Psoas muscle (tissue), 8 donors: ENCODE results near the gene PCBP3. TPM values are rescaled to one million over a fixed set of nuclear protein-coding genes. Genes with fewer than 3 reads are reported as not detected.

ENCODE experiments used
- ATAC-seq, 4 donors: fragments of 200-7000 bp; cut with Tn5 transposase; one replicate each; pipeline ENCODE4 v1.9.1; 2020; ENCODE audit warnings: moderate library complexity in 3 of 4, mild to moderate bottlenecking in 2 of 4
- DNase-seq, 2 donors: peaks; one replicate each; pipeline ENCODE4 v3.0.0-alpha.2; 2020
- H3K27ac ChIP-seq: fragments of 200-600 bp; one replicate; pipeline ENCODE4 v1.8.0; 2022
- H3K27me3 ChIP-seq, 3 donors: fragments of 200-600 bp in 1 of 3; one replicate each; pipeline versions ENCODE4 v1.6.1 to v1.8.0; 2013 to 2022; ENCODE audit warnings: low read length in 2 of 3, mild to moderate bottlenecking in 2 of 3, moderate library complexity in 1 of 3; ENCODE audit not compliant: insufficient read depth in 3 of 3
- H3K36me3 ChIP-seq, 2 donors: fragments of 200-600 bp in 1 of 2; one replicate each; pipeline versions ENCODE4 v1.6.1 to v1.8.0; 2013 to 2022; ENCODE audit warnings: low read depth in 1 of 2, mild to moderate bottlenecking in 1 of 2, moderate library complexity in 1 of 2; ENCODE audit not compliant: insufficient read depth in 1 of 2
- H3K4me1 ChIP-seq: fragments of 200-600 bp; one replicate; pipeline ENCODE4 v1.8.0; 2022
- H3K4me3 ChIP-seq: fragments of 200-600 bp; one replicate; pipeline ENCODE4 v1.8.0; 2022; ENCODE audit warnings: mild to moderate bottlenecking
- H3K9me3 ChIP-seq: fragments of 200-600 bp; one replicate; pipeline ENCODE4 v1.8.0; 2022
- WGBS, 3 donors: extraction: QIAGEN DNeasy Blood & Tissue Kit; methylation state at CpG; one replicate each; pipeline versions ENCODE4 v1.1.6 to v1.1.7; 2013; 5-methylcytosine and 5-hydroxymethylcytosine counted together
- intact Hi-C, 2 donors: fragments of 100-400 bp; cut with DNase I; formaldehyde crosslinking; loops; one replicate each; pipeline versions ENCODE4 v1.11.0 to v1.14.2; 2022
- polyA plus RNA-seq, 3 donors: library from polyadenylated mRNA; stranded (reverse); fragments of 200-250 nt; gene quantifications; one replicate each; pipeline ENCODE4 v1.2.3, GENCODE V29; 2013
- total RNA-seq, 4 donors: library from RNA; stranded (reverse); fragmentation: NEBNext Ultra II Directional in 2 of 4; extraction: Animal tissue kit (Norgen Biotek cat#: 25700) in 2 of 4; gene quantifications; one replicate each; pipeline versions ENCODE4 v1.2.1 to v1.2.4, GENCODE V29; 2021 to 2023
- TF ChIP-seq, protein P1 (sequence below): fragments of 200-600 bp; IDR thresholded peaks from one replicate; pipeline ENCODE4 v1.8.0; 2022; ENCODE audit warnings: antibody characterized with exemption
- donor health status: healthy with polysubstance abuse.
- donor health status: DM: no; HTN: no; CAD: no; lungs with moderate emphysema.
- donor health status: Bipolar disorder and iron deficiency.
- donor health status: healthy.
- donor health status: DM: yes; HTN: yes; CAD: no.
- donor health status: DM: no; HTN: no; CAD: no.
- donor health status: DM: no; HTN: no; CAD: no.
- donor health status: DM: yes; HTN: yes; CAD: no.

The PCBP3 gene
- total and polyA plus RNA-seq, 7 donors = 0.10 to 0.91 (median 0.33) TPM; not detected in 1

DNA sequence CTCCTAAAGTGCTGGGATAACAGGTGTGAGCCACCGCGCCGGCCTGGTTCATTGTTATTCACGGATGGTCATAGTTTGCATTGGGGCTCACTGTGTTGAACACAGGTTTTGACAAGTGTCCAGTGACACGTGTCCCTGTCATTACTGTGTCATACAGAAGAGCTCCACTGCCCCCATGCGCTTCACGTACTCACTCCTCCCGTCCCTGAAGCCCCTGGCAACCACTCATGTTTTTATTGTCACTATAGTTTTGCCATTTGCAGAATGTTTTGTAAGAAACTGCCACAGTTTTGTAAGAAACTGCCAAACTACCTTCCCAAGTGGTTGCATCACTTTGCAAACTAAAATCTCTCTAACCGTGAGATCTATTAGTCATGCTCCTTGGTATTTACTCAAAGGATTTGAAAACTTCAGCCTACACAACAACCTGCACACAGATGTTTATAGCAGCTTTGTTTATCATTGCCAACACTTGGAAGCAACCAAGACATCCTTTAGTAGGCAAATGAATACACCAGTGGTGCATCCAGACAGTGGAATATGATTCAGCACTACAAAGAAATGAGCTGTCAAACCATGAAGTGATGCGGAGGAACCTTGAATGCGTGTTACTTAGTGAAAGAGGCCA is 174.9 kb downstream of the PCBP3 start:
- no peak for DNase-seq
- H3K4me3 ChIP-seq = no peak overlapping the region
- H3K4me1 ChIP-seq = no peaks in the 10 kb centered on the region
- no peaks in the 10 kb centered on the region for H3K36me3 ChIP-seq
- WGBS, 3 donors = 40 to 50% (median 49%) methylated on average over 11 of the region's 11 CpGs
- intact Hi-C loops = loop anchor here in 1 of 2 donors (2.0 kb wide), 1 partner anchor 222 kb away; no protein-coding TSS in a partner anchor
- H3K9me3 ChIP-seq = no peaks in the 10 kb centered on the region
- TF ChIP-seq, protein P1, sequence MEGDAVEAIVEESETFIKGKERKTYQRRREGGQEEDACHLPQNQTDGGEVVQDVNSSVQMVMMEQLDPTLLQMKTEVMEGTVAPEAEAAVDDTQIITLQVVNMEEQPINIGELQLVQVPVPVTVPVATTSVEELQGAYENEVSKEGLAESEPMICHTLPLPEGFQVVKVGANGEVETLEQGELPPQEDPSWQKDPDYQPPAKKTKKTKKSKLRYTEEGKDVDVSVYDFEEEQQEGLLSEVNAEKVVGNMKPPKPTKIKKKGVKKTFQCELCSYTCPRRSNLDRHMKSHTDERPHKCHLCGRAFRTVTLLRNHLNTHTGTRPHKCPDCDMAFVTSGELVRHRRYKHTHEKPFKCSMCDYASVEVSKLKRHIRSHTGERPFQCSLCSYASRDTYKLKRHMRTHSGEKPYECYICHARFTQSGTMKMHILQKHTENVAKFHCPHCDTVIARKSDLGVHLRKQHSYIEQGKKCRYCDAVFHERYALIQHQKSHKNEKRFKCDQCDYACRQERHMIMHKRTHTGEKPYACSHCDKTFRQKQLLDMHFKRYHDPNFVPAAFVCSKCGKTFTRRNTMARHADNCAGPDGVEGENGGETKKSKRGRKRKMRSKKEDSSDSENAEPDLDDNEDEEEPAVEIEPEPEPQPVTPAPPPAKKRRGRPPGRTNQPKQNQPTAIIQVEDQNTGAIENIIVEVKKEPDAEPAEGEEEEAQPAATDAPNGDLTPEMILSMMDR = no peak
- H3K27me3 ChIP-seq = peaks cover 0 to 22% (median 4%) of the 10 kb centered on the region in 3 donors
- H3K27ac ChIP-seq = no peak overlapping the region
- no peak for ATAC-seq

DNA sequence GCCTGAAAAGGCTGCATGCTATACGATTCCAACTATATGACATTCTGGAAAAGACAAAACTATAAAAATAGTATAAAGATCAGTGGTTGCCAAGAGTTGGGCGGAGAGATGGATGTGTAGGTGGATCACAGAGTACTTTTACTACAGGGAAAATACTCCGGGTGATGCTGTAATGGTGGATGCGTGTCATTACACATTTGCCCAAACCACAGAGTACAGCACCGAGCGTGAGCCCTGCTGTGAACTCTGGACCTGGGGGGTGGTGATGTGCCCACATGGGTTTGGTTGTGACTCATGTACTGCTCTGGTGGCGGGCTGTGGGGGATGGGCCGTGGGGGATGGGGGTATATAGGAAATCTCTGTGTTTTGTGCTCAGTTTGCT is 175.4 kb downstream of the PCBP3 start:
- WGBS, 3 donors = 60 to 63% (median 63%) methylated on average over 8 of the region's 8 CpGs
- Histone ChIP-seq H3K27me3 (peaks cover 0 to 27% (median 4%) of the 10 kb centered on the region in 3 donors), H3K4me3 (no peak overlapping the region), H3K4me1 (no peaks in the 10 kb centered on the region), H3K27ac (no peak overlapping the region), H3K36me3 (no peaks in the 10 kb centered on the region), H3K9me3 (no peaks in the 10 kb centered on the region)
- DNase-seq (no peak), ATAC-seq (no peak)
- TF ChIP-seq, protein P1 = no peak
- intact Hi-C loops = loop anchor here in 1 of 2 donors (2.0 kb wide), 1 partner anchor 222 kb away; no protein-coding TSS in a partner anchor

DNA sequence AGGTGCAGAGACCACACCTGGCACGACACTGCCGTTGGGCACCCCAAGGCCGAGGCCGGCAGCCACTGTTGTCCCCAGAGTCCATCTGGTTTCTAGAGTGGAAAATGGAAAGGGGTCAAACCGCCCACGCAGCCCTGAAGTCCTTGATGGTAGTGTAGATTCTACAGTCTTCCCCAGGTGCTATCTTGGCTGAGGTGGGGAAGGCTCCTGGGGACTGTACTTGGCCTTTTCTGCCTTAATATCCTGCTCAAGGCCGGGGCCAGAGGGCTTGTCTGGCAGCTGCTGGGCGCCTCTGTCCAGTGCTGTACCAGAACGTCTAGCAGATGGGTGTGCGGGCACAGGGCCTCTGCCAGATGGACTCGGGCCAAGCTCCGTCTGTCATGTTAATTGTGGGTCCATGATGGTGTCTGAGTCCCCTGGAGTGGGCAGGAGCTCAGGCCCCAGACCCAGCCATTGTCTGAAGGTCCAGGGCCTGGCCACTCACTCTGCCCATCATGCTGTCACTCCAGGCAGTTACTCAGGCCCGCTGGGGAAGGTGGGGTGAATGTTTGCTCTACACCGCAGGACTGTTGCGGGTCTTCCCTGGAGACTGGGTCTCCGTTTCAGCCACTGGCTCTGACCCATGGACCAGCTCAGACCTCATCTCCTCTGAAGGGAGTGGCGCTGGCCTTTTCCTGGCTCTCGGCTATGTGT is 176.1 kb downstream of the PCBP3 start:
- ATAC-seq (no peak), DNase-seq (peak in 1 of 2 donors; percentile 44)
- Histone ChIP-seq H3K4me3 (no peak overlapping the region), H3K9me3 (no peaks in the 10 kb centered on the region), H3K4me1 (no peaks in the 10 kb centered on the region), H3K27me3 (peaks cover 0 to 30% (median 7%) of the 10 kb centered on the region in 3 donors), H3K27ac (no peak overlapping the region), H3K36me3 (no peaks in the 10 kb centered on the region)
- 54 to 64% (median 60%) methylated on average over 18 of the region's 18 CpGs for WGBS, 3 donors
- TF ChIP-seq, protein P1 = no peak
- intact Hi-C loops = loop anchor here (1.0 to 10.0 kb wide), 4 partner anchors 223 to 525 kb away; no protein-coding TSS in a partner anchor

DNA sequence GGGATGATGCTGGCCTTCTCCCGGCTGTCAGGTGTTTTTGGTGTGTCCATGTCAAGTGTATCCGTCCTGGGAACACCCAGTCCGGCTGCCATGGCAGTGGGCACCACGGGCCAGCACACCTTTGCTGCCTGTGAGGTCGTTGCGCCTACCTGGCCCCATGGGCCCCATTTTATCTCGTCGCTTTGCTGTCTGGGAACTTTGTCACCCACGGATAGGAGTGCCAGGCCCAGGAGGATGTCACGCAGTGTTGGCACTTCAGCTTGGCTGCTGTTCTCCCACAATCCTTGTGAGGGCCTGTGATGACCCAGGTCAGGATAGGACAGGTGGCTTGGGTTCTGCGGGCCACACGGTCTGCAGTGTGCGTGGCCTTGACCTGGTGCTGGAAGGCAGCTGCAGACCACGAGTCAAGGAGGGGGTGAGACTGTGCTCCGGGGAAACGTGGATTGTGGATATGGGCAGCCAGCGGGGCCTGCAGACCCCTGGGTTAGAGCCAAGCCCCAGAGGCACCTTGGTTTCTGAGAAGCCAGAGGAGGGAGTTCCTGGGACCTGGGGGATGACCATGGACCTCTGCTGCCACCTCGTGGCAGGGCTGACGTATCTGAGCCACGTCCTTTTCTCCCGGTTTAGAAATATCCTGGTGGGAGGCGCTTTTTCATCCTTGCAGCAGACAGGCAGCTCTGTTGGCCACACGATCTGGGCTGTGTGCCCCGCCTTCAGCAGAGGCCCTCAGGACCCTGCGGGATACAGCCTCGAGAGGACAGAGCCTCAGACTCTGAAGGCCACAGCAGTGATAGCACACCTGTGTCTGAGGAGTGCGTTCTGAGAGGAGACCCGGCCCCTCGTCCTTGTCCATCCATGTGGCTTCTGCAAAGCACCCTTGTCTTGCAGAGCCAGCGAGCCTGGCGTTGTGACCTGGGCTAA is 176.9 kb downstream of the PCBP3 start:
- Histone ChIP-seq H3K9me3 (no peaks in the 10 kb centered on the region), H3K4me1 (no peaks in the 10 kb centered on the region), H3K27ac (no peak overlapping the region), H3K27me3 (peaks cover 0 to 33% (median 7%) of the 10 kb centered on the region in 3 donors), H3K36me3 (no peaks in the 10 kb centered on the region), H3K4me3 (no peak overlapping the region)
- 32 to 37% (median 33%) methylated on average over 31 of the region's 31 CpGs for WGBS, 3 donors
- DNase-seq = peak; percentile 71 to 84
- TF ChIP-seq, protein P1 = peak; percentile 78
- intact Hi-C loops = loop anchor here (1.0 to 10.0 kb wide), 3 partner anchors 263 to 526 kb away; no protein-coding TSS in a partner anchor
- peak; percentile 72 to 85 (median 78) for ATAC-seq
